Neuronal stem cell (in vitro differentiated cells): ENCODE measurements around the gene GSG1L2.
"Not testable (repeated sequence)": the region's sequence is repeated elsewhere in the genome, so short reads cannot be mapped to it uniquely, and the experiment has no call there.

Source experiments
- DNase-seq: peaks from one replicate; pipeline ENCODE4 v3.0.0-alpha.2; 2013; ENCODE audit warnings: low spot score
- H2AFZ ChIP-seq: one replicate; pipeline ENCODE4 v1.6.1; 2013; ENCODE audit warnings: mild to moderate bottlenecking, low read length, inconsistent platforms
- H2AK5ac ChIP-seq: 2 replicates; pipeline ENCODE4 v1.6.1; 2013; ENCODE audit warnings: low read depth, mild to moderate bottlenecking, inconsistent platforms, low read length, moderate library complexity, mixed read lengths
- H2BK120ac ChIP-seq: 2 replicates; pipeline ENCODE4 v1.6.1; 2013; ENCODE audit warnings: low read depth, mild to moderate bottlenecking, inconsistent platforms, low read length, moderate library complexity, mixed read lengths
- H2BK12ac ChIP-seq: one replicate; pipeline ENCODE4 v1.6.1; 2013; ENCODE audit warnings: low read length, inconsistent platforms
- H2BK15ac ChIP-seq: 2 replicates; pipeline ENCODE4 v1.6.1; 2013; ENCODE audit warnings: mild to moderate bottlenecking, low read length, inconsistent platforms, mixed read lengths
- H2BK5ac ChIP-seq: one replicate; pipeline ENCODE4 v1.6.1; 2013; ENCODE audit warnings: inconsistent platforms, mild to moderate bottlenecking, low read length, moderate library complexity
- H3K14ac ChIP-seq: one replicate; pipeline ENCODE4 v1.6.1; 2013; ENCODE audit warnings: low read length, inconsistent platforms
- H3K18ac ChIP-seq: 2 replicates; pipeline ENCODE4 v1.6.1; 2013; ENCODE audit warnings: low read length, inconsistent platforms
- H3K23ac ChIP-seq: 2 replicates; pipeline ENCODE4 v1.6.1; 2013; ENCODE audit warnings: low read depth, mild to moderate bottlenecking, mixed read lengths, low read length, inconsistent platforms; ENCODE audit not compliant: poor library complexity
- H3K27ac ChIP-seq: replicated peaks from 3 replicates; pipeline ENCODE4 v1.5.1; 2013; ENCODE audit warnings: low read length, inconsistent platforms
- H3K27me3 ChIP-seq, 3 experiments: 2 replicates each; pipeline ENCODE4 v1.6.1; 2013; ENCODE audit warnings: low read length in 3 of 3, mild to moderate bottlenecking in 2 of 3, inconsistent platforms in 1 of 3, low read depth in 1 of 3, mixed read lengths in 1 of 3, moderate library complexity in 1 of 3; ENCODE audit not compliant: control insufficient read depth in 3 of 3, insufficient read depth in 3 of 3
- H3K36me3 ChIP-seq, 2 donors: replicated peaks in 1 of 2; 2 replicates each; pipeline ENCODE4 v1.6.1; 2013; ENCODE audit warnings: low read length in 2 of 2; ENCODE audit not compliant: control insufficient read depth in 2 of 2, insufficient read depth in 2 of 2
- H3K4ac ChIP-seq: 2 replicates; pipeline ENCODE4 v1.6.1; 2013; ENCODE audit warnings: inconsistent platforms, mild to moderate bottlenecking, low read length, moderate library complexity
- H3K4me1 ChIP-seq, 2 donors: 1 replicate in 1 of 2; 2 replicates in 1 of 2; pipeline ENCODE4 v1.6.1; 2013; ENCODE audit warnings: low read length in 2 of 2, low read depth in 1 of 2; ENCODE audit not compliant: control insufficient read depth in 2 of 2, insufficient read depth in 1 of 2
- H3K4me2 ChIP-seq: one replicate; pipeline ENCODE4 v1.6.1; 2013; ENCODE audit warnings: mild to moderate bottlenecking, low read length, inconsistent platforms; ENCODE audit not compliant: insufficient read depth, poor library complexity, severe bottlenecking
- H3K4me3 ChIP-seq, 2 donors: 2 replicates each; pipeline ENCODE4 v1.5.1; 2013; ENCODE audit warnings: low read length in 2 of 2, mild to moderate bottlenecking in 2 of 2, inconsistent platforms in 1 of 2, moderate library complexity in 1 of 2
- H3K79me1 ChIP-seq: one replicate; pipeline ENCODE4 v1.6.1; 2013; ENCODE audit warnings: low read depth, mild to moderate bottlenecking, inconsistent platforms, low read length, moderate library complexity
- H3K9ac ChIP-seq: one replicate; pipeline ENCODE4 v1.6.1; 2013; ENCODE audit warnings: mild to moderate bottlenecking, low read depth, low read length, inconsistent platforms; ENCODE audit not compliant: poor library complexity
- H3K9me3 ChIP-seq, 2 donors: replicated peaks in 1 of 2; 2 replicates each; pipeline versions ENCODE3 to v1.6.1; 2013; ENCODE audit warnings: low read length in 2 of 2, mild to moderate bottlenecking in 2 of 2, inconsistent platforms in 1 of 2, low read depth in 1 of 2, mixed read lengths in 1 of 2, moderate library complexity in 1 of 2; ENCODE audit not compliant: control insufficient read depth in 2 of 2, insufficient read depth in 1 of 2
- H4K8ac ChIP-seq: one replicate; pipeline ENCODE4 v1.6.1; 2013; ENCODE audit warnings: low read depth, mild to moderate bottlenecking, inconsistent platforms, low read length, moderate library complexity
- H4K91ac ChIP-seq: one replicate; pipeline ENCODE4 v1.6.1; 2013; ENCODE audit warnings: low read length, low read depth, mild to moderate bottlenecking, inconsistent platforms; ENCODE audit not compliant: poor library complexity
- WGBS, 2 donors: extraction: QIAGEN DNeasy Blood & Tissue Kit; methylation state at CpG; one replicate each; pipeline ENCODE4 v1.1.7; 2013; ENCODE audit warnings: missing lambda C conversion rate in 2 of 2, mixed read lengths in 1 of 2; ENCODE audit not compliant: insufficient read length in 2 of 2, insufficient replicate concordance in 1 of 2; ENCODE audit errors: extremely low coverage in 2 of 2; 5-methylcytosine and 5-hydroxymethylcytosine counted together

GSG1L2 gene

GRCh38 chr17:9788601-9789000 lies 33.3 kb downstream of the GSG1L2 start:
- H3K4me3 ChIP-seq = no peak overlapping the region
- no peak overlapping the region for H3K9ac ChIP-seq
- no peak overlapping the region for H2BK120ac ChIP-seq

DNA sequence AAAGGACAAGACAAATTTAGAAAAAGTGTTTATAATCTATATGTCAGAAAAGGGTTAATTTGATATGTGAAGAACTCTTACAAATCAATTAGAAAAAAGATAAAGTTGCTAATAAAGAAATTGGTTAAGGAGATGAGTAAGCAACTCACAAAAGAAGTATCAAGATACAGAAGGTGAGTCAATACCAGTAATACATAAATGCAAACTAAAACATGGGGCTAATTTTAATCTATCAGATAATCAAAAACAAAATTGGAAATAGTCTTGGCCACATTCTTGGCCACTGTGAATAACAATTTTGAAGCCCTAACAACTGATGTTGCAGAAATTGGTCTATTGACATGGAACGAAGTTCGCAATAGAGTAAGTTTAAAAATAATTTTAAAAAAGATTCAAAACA lies 37.3 kb downstream of the GSG1L2 start:
- Histone ChIP-seq H3K27me3 (no peaks in the 10 kb centered on the region), H3K4me2 (no peak overlapping the region), H2BK15ac (no peak overlapping the region), H3K36me3 (no peaks in the 10 kb centered on the region), H3K14ac (no peak overlapping the region), H3K4ac (no peak overlapping the region), H3K9me3 (no peaks in the 10 kb centered on the region), H2AFZ (no peak overlapping the region), H4K8ac (no peak overlapping the region), H3K23ac (no peak overlapping the region), H3K4me3 (no peak overlapping the region), H2BK5ac (no peak overlapping the region), H3K4me1 (peaks cover 0 to 2% of the 10 kb centered on the region in 2 donors), H3K18ac (no peak overlapping the region), H3K9ac (no peak overlapping the region), H2AK5ac (no peak overlapping the region), H2BK120ac (no peak overlapping the region), H3K79me1 (no peaks in the 10 kb centered on the region), H3K27ac (no peak overlapping the region), H2BK12ac (no peak overlapping the region), H4K91ac (no peak overlapping the region)
- no CpG with 5 or more reads among the region's 2 CpGs for WGBS, 2 donors
- no peak for DNase-seq

More at GRCh38 chr17:9788601-9789000, 33.3 kb downstream of the GSG1L2 start:
- H2BK12ac ChIP-seq = no peak overlapping the region
- peaks cover 0 to 3% of the 10 kb centered on the region in 2 donors for H3K4me1 ChIP-seq
- H2AFZ ChIP-seq = no peak overlapping the region
- H3K14ac ChIP-seq = no peak overlapping the region
- no peak overlapping the region for H2AK5ac ChIP-seq
- DNase-seq = no peak
- whole genome bisulfite sequencing, 2 donors = no CpG with 5 or more reads among the region's 8 CpGs
- no peak overlapping the region for H4K8ac ChIP-seq
- H3K79me1 ChIP-seq = no peaks in the 10 kb centered on the region
- H3K4me2 ChIP-seq = no peak overlapping the region
- no peak overlapping the region for H4K91ac ChIP-seq
- no peak overlapping the region for H3K18ac ChIP-seq
- no peak overlapping the region for H2BK5ac ChIP-seq
- no peak overlapping the region for H2BK15ac ChIP-seq
- H3K27me3 ChIP-seq = no peaks in the 10 kb centered on the region
- no peak overlapping the region for H3K27ac ChIP-seq
- no peak overlapping the region for H3K23ac ChIP-seq
- H3K36me3 ChIP-seq = no peaks in the 10 kb centered on the region
- H3K9me3 ChIP-seq = peaks cover 0 to 2% of the 10 kb centered on the region in 2 donors
- no peak overlapping the region for H3K4ac ChIP-seq

- not testable (repeated sequence) for DNase-seq, H3K4me1 ChIP-seq, H3K4ac ChIP-seq, H3K14ac ChIP-seq, H3K9me3 ChIP-seq, H2BK120ac ChIP-seq, H2BK5ac ChIP-seq, H3K36me3 ChIP-seq, H2BK15ac ChIP-seq, H2AFZ ChIP-seq, H4K91ac ChIP-seq, H2AK5ac ChIP-seq, H3K4me3 ChIP-seq, H2BK12ac ChIP-seq, H3K18ac ChIP-seq, H3K9ac ChIP-seq, H3K4me2 ChIP-seq, H4K8ac ChIP-seq, H3K23ac ChIP-seq, H3K27me3 ChIP-seq, H3K27ac ChIP-seq, H3K79me1 ChIP-seq
- 100% methylated on average over 1 of the region's 5 CpGs; no CpG with 5 or more reads in 1 of the 2 donors for WGBS, 2 donors
These were observed 38.4 kb downstream of the GSG1L2 start for GRCh38 chr17:9783465-9783864.

- Histone ChIP-seq H3K14ac (no peak overlapping the region), H3K27ac (no peak overlapping the region), H3K4me1 (no peaks in the 10 kb centered on the region), H3K79me1 (no peaks in the 10 kb centered on the region), H3K9me3 (no peaks in the 10 kb centered on the region), H2BK15ac (no peak overlapping the region), H3K9ac (no peak overlapping the region), H2BK120ac (no peak overlapping the region), H3K4me3 (no peak overlapping the region), H4K8ac (no peak overlapping the region), H3K18ac (no peak overlapping the region), H2BK5ac (no peak overlapping the region), H3K23ac (no peak overlapping the region), H2AFZ (no peak overlapping the region), H4K91ac (no peak overlapping the region), H2AK5ac (no peak overlapping the region), H3K36me3 (no peaks in the 10 kb centered on the region), H3K4me2 (no peak overlapping the region), H3K4ac (no peak overlapping the region), H3K27me3 (no peaks in the 10 kb centered on the region), H2BK12ac (no peak overlapping the region)
- WGBS, 2 donors = no CpG with 5 or more reads among the region's 4 CpGs
- no peak for DNase-seq
These were observed 38.8 kb downstream of the GSG1L2 start for GRCh38 chr17:9783050-9783449.
